Ramos (cell line): ENCODE results near the gene PTPN3.

Source experiments
- in situ Hi-C: fragments of 300-500 bp; cut with MboI; formaldehyde crosslinking; loops from one replicate; pipeline ENCODE4 v1.14.3; 2022; ENCODE audit warnings: low sequenced_read_pairs; ENCODE audit not compliant: unreplicated experiment

Gene PTPN3

DNA sequence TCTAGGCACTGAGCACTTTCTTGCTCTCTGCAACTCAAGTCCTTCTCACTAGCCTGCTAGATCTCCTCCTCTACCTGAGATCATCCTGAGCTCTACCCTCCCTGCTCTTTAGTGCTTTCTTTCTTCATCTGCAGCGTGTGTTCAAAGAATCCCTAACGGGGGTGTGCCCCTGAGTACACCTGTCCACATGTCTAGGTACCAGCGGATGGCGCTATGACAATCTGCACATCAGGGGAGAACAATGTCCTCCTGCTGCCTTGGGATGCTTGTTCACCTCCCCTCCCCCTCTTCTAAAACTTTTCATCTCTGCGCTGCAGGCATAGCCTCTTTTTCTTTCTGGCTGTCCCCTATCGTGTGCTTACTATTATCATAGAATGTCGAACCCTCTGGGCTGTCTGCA lies 42.7 kb downstream of the PTPN3 start:
- in situ Hi-C loops = no loop called here

DNA sequence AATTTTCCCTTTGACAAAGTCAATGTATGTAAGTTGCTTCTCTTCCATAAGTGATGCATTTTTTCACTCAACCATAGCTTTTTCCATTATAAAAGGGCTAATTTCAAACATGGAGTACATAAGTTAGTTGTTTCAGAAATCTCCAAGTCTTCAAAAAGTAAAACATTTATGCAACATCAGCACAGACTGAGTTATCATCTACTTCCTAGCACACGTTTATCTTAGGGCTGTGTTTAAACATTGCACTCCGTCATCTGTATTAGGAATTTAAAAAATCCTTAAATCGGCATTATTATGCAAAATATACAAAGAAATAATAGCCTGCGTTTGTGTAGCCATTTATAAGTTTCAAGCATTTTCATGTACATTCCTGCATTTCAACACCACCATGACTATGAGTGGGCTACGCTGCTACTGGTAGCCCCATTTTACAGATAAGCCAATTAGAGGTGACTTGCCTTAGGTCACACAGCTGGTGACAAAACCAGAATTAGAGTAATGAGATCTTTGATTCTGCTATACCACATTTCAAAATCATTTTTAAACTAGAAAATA lies 43.4 kb downstream of the PTPN3 start:
- in situ Hi-C loops = no loop called here

DNA sequence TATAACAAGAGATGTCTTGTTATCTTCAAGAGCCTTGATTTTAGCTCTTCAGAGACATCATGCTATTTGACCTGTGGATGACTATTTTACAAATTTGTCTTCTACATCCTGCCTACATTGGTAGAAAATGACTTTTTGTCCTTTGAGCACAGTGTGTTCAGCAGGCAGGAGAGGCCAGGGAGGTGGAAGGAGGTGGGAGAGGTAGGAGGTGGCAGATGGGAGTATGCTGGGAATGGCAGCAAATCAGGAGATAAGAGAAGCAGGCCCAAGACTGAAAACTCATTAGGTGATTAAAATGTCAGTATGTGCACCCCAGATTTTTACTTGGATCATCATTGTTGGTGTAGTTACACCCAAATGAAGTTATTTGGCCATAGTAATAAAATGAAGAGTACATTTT lies 44.1 kb downstream of the PTPN3 start:
- in situ Hi-C loops = no loop called here

DNA sequence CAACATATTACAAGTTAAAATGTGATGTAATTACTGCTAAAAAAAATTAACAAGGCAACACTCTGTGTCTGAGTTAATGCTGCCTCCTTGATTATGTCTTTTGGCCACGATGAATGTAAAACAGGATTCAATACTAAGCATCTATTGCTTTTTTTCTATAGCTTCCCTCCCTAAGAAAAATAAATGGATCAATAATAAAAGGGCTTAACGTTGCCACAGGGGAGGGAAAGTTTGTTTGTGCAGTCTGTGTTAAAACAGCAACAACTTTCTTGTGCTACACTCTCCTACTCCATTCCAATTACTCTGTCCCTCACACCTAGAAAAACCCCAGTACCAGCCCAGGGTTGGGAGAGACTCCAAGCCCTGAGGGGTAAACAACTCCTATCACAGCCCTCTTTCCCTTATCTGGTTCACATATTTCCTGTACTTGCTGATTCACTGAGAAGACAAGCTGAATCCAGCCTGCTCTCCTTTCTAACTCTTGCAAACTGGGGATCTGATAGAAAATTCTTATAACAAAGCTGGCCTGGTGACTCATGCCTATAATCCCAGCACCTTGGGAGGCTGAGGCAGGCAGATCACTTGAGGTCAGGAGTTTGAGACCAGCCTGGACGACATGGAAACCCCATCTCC lies 44.8 kb downstream of the PTPN3 start:
- in situ Hi-C loops = no loop called here

DNA sequence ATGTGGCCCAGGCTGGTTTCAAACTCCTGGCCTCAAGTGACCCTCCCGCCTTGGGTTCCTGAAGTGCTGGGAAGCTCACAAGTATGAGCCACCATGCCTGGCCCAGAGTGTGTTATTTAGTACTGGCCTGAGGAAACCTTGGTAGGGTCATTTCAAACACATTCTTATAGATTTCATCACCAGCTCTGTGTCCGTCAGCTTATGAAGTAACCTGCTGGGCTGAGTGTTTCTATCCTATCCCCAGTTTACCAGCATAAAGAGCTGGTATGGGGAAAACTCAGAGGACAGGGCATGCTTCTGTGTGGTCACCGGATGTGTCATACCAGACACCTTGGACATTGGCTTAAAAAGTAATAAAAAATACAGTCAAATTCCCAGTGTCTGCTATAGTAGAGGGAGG lies 45.3 kb downstream of the PTPN3 start:
- in situ Hi-C loops = no loop called here

DNA sequence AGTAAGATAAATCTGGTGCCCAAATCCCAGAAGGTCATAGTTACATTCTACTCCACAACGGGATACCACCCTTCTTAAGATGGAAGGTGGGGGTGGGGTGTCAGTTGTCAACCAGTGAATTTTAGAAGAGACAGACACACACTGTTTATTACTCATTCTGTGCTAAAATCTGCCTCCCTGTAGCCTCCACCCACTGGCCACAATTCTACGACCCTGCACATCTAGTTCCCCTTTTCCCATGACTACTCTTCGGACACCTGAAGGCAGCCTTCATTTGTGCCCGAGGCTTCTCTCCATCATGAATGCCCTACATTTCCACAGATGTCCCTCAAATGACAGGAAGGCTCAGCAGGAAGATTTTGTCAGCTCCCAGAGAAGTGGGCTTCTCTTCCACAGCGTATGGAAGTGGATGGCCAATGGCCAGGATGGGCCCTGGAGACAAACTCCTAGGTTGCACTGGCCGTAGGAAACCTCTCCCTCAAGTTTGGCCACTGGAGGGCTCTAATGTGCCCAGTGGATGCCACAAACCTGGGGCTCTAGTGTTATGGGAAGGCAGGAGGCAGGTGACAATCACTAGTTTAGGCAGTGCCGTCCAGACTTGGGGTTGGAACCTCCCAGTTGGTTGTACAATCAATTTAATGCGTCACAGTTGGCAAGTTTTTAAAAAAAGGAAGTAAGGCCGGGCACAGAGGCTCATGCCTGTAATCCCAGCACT lies 46.6 kb downstream of the PTPN3 start:
- in situ Hi-C loops = no loop called here

DNA sequence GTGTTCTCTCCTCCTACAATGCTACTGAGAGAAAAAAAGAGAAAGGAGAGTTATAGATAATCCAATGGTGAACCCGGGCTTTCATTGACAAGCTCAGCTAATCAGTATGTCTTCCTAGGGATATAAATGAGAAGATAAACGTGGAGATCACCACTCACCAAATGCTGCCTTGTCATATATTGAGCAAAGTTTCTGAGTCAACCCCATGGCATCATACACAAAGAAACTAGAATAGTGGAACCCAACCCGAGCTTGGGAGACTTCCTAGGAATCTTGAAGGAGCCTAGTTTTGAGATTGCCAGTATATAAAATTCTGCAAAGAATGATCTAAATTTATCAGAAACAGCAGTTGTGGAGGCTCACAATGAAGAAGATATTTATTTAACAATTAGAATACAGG lies 47.8 kb downstream of the PTPN3 start:
- in situ Hi-C loops = no loop called here

DNA sequence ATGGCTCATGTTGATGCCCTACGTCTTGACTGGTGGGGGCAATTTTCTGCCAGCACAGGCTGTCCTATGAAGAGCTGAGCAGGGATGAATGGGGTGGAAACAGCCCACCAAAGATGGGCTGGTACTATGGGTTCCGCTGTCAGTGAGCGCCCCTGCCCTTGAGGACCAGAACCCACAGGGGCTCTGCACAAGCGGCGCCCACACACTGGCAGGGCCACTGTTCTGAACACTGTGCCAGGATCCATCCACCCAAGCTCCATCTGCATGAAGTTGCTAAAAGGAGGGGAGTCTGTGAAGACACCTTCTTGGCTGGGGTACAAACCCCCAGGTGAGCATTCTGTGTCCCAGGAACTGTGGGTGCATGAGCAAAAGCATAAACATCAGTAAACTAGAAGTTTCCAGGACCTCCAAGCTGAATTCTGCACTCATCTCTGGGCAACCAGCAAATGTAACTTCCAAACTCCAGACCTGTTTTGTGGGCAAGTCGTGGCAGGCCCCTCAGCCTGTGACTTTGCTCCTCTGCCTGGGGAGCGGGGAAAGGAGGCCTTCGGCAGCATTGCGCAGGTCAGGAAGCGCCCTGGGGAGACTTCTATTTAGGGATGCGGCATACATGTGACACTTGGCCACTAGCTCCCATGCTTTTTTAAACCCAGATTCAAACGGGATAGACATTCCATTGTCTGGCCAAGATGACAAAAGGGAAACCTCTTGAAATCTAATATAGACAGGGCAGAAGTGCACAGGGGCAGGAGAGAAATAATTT lies 48.9 kb downstream of the PTPN3 start:
- in situ Hi-C loops = no loop called here

DNA sequence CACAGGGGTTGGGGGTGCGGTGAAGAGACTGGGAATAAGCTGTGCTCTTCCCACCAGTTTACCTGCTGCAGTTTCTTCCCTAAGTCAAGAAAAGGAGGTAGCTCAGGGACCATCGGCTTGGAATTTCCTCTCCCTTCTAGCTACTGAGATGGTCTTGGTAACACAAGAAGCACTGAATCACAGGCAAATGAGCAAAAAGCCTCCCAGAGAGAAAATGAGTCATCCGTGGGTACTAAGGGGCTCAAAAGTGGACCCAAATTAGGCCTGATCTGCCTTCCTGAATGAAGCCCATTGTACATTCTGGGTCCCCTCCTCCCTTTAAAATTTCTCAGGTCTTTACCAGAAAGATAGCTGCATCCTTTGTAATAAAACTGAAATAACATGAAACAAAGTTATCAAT lies 49.9 kb downstream of the PTPN3 start:
- in situ Hi-C loops = no loop called here

DNA sequence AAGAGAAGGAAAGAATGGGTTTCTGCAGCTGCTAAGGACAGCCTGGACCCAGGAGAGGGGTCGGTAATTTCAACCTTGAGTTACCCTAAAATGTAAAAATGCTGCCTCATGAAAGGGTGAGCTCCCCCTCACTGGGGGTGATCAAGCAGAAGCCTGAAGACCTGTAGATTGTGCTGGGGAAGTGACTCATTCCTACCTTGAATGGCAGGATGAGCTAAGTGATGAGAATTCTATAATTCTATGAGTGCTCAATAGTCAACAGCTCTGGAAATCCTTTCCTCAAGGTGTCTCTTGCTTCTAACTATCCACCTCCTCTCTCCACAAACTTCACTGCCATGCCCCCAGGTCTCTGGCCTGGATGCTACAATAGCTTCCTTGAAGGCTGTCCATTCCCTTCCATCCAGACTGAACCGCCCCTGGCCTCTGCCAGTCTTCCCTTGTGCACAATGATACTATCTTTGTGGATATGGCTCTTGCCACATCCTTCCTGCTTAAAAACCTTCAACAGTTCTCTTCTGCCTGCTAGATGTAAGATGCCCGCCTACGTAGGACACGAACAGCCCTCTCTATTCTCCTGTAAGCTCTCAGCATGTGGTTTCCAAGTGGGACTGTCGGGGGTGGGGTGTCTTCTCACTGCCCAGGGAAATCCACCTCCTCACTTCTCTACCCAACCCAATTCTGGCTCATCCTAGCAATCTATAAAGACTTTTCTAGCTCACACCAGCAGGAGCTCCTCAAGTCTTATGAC lies 50.6 kb downstream of the PTPN3 start:
- in situ Hi-C loops = no loop called here

DNA sequence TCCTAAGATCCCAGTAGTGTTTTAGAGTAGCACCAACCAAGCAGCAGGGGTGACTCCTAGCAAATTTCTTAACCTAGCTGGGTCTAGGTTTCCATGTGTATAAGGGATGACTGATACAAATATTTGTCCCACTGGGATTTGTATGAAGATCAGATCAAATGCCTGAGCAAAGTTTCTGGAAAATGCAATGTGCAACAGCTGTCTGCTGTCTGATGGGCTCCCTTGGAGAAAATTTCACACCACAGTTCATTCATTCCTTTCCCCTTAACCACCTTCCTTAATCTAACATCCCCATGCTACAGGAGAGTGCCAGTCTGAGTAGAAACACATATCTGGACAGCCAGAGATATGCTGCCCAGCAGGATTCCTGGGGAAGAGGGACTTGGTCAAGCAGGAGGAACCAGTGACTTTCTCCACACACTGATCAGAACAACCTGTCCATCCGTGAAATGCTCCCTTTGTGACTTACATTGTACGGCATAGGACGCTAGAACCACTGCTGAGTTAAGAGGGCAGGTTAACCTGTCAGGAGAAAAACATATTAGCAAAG lies 53.3 kb downstream of the PTPN3 start:
- in situ Hi-C loops = no loop called here

DNA sequence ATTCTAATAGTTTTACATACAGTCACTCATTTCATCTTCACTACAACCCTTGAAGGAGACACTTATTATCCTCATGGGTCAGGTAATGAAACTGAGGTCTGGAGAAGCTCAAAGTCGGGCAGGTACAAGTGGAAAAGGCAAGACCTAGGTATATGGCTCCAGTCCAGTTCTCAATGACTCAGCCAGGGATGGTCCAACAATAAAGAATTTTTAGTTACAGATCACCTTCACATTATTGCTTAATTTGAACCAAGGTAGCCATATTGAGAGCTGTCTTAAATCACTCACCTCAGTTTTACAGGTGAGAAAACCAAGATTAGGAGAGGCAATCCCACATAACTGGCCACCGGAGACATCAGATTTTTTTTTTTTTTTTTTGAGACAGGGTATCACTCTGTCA lies 55.4 kb downstream of the PTPN3 start:
- in situ Hi-C loops = no loop called here

DNA sequence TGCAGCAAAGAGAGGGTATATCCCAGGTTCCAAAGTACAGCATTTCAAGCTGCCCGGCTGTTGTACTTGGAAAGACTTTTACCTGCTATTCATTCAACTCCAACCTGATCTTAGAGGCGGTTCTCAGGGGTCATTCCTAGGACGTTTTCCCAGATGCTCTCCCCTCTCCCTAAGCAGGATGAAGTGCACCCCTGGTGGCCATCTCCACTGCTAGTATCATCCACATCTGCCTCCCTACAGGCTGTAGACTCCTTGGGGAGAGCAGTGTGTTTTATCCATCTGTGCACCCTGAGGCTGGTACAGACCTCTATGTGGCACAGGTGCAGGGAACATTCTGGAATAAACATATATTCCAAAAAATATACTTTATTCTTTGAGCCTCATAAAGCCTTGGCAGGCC lies 56.8 kb downstream of the PTPN3 start:
- in situ Hi-C loops = no loop called here

DNA sequence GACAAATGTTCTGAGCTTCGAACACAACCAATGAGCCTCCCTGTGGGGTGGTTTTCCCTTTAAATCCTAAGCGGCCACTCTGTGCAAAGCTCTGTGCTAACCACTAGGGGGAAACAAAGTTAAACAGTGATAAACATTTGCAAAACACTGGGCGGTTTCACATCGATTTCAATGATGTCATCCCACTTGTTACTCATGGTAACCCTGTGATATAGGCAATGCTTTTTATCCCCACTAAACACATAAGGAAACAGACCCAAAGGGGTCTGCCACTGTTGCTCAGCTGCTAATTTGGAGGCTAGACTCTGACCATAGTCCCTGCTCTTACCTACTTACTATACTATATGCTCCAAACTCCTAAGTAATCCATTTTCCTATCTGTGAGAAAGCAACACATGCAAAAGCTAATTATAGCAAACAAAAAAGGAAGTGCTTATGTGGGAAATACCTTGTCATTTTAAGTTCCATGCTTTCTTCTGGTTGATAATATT lies 57.3 kb downstream of the PTPN3 start:
- in situ Hi-C loops = no loop called here

DNA sequence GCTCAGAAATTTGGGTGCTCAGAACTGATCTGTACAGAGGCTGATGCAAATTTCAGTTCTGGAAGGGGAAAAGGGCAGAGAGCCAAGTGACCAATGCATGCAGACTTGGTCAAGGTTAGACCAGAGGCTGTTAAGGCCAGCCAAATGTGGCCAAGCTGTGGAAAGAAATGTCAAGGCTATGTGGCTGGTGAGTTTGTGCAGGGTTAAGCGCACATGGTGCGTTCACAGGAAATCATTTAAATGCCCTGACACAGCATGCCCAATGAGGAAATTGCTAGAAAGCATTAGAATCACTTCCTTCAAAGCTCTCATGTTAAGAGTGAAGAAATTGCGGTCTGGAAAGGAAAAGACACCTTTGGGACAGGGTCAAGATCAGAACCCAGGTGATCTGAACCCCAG lies 58.0 kb downstream of the PTPN3 start:
- in situ Hi-C loops = no loop called here

DNA sequence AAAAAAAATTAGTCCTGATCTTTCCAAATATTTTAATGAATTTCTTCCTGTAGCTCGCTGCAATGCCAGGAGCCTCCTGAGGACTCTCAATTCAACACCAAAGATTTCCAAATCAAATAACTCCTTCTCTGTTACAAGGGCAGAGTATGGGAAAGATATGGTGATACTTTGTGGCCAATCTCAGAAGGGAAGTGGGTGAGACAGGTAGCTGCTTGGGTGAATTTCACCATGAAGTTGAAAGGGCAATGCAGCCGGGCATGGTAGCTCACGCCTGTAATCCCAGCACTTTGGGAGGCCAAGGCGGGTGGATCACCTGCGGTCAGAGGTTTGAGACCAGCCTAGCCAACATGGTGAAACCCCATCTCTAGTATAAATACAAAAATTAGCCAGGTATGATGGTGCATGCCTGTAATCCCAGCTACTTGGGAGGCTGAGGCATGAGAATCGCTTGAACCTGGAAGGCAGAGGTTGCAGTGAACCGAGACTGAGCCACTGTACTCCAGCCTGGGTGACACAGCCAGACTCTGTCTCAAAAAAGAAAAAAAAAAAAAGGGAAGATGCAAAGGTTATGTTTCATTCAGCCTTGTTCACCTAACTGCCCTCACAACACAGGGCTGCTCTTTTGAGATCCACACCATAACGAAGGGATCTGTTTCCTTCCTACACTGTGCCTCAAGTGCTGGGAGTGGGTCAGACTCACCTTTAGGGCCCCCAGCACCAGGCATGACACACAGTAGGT lies 58.6 kb downstream of the PTPN3 start:
- in situ Hi-C loops = no loop called here

DNA sequence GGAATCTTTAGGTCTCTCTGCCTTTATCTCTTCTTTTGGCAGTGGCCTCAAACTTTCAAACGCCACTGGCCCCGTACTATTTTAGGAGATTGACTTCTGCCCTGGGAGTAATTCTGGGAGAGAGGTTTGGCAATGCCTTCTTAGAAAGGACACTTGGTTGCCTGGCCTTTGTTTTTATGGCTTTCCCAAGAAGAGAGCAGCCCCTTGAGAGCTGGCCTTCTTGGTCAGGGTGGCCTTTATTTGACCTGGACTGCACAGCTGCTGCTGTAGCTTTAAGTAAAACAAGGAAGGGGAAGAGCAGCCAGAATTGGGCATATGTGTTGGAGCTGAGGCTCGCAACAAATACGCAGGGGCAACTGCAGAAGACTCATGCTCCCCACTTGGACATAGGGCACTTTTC lies 60.8 kb downstream of the PTPN3 start:
- in situ Hi-C loops = no loop called here

DNA sequence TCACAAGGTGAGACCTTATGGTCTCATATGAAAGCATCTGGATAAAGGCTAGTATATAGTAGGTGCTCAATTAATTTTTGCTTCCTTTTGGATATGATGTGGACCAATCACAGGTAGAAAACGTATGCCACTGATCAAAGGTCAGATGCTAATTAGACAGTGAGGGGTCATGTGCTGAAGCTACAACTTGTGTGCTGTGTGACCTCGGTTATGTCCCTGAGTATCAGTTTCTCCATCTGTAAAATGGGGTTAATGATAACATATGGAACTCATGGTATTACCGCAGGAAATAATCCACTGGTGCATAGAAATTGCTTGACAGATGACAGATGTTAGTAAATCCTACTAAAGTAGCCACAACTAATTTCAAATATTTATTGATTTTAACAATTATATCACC lies 62.0 kb downstream of the PTPN3 start:
- in situ Hi-C loops = no loop called here

DNA sequence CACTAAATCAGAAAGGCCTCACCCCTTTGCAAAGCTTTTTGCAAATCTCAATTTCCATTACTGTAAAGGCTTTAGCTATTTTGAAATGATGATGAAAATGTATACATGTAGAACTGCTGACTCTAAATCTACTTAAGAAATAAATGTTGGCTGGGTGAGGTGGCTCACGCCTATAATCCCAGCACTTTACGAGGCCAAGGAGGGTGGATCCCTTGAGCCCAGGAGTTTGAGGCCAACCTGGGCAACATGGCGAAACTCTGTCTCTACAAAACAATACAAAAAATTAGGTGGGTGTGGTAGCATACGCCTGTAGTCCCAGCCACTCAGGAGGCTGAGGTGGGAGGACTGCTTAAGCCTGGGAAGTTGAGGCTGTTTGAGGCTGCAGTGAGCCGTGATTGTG lies 64.6 kb downstream of the PTPN3 start:
- in situ Hi-C loops = no loop called here
